ENCODE data around the gene JAKMIP1. TPM values are rescaled to one million over a fixed set of nuclear protein-coding genes. Genes with fewer than 3 reads are reported as not detected.

JAKMIP1 gene
- total RNA-seq, 1 donor from 2014 or later: not detected

- no peak for DNase-seq (ENCODE audit: low read depth)
- TF ChIP-seq CTCF (conservative IDR thresholded peaks at IDR 0.05; ENCODE audit: low read depth, low read length): no peak
- no peak overlapping the region for H3K4me3 ChIP-seq (ENCODE audit: low read depth, low read length)
Observed at GRCh38 chr4:6196871-6197270, 3.5 kb downstream of the JAKMIP1 start.

GRCh38 chr4:6196324-6196723 is 4.0 kb downstream of the JAKMIP1 start:
- no peak for DNase-seq (ENCODE audit: low read depth)
- no peak overlapping the region for H3K4me3 ChIP-seq (ENCODE audit: low read depth, low read length)
- TF ChIP-seq CTCF (conservative IDR thresholded peaks at IDR 0.05; ENCODE audit: low read depth, low read length): no peak

- DNase-seq (ENCODE audit: low read depth): no peak
- no peak for TF ChIP-seq CTCF (conservative IDR thresholded peaks at IDR 0.05; ENCODE audit: low read depth, low read length)
- H3K4me3 ChIP-seq (ENCODE audit: low read depth, low read length): no peak overlapping the region
Observed at GRCh38 chr4:6195602-6196319, 4.6 kb downstream of the JAKMIP1 start.

- no peak for TF ChIP-seq CTCF (conservative IDR thresholded peaks at IDR 0.05; ENCODE audit: low read depth, low read length)
- no peak for DNase-seq (ENCODE audit: low read depth)
- H3K4me3 ChIP-seq (ENCODE audit: low read depth, low read length): no peak overlapping the region
Observed at GRCh38 chr4:6194458-6195195, 5.7 kb downstream of the JAKMIP1 start.

- DNase-seq (ENCODE audit: low read depth): no peak
- H3K4me3 ChIP-seq (ENCODE audit: low read depth, low read length): no peak overlapping the region
- TF ChIP-seq CTCF (conservative IDR thresholded peaks at IDR 0.05; ENCODE audit: low read depth, low read length): no peak
Observed at GRCh38 chr4:6193399-6193798, 7.0 kb downstream of the JAKMIP1 start.

- no peak for TF ChIP-seq CTCF (conservative IDR thresholded peaks at IDR 0.05; ENCODE audit: low read depth, low read length)
- no peak for DNase-seq (ENCODE audit: low read depth)
- H3K4me3 ChIP-seq (ENCODE audit: low read depth, low read length): no peak overlapping the region
Observed at GRCh38 chr4:6192245-6192644, 8.1 kb downstream of the JAKMIP1 start.

All from epithelial cell of proximal tubule (primary cell).